Dedifferentiated amniotic fluid mesenchymal stem cell (primary cell): Measurements from ENCODE around the gene CAPN8.

Experiments used
- DNase-seq: peaks from one replicate; pipeline ENCODE4 v3.0.0-alpha.2; 2016; ENCODE audit errors: extremely low spot score

The CAPN8 gene

GRCh38 chr1:223702735-223703667 lies 37.5 kb upstream of the CAPN8 start:
- peak; percentile 45 for DNase-seq

GRCh38 chr1:223700942-223701637 lies 35.6 kb upstream of the CAPN8 start:
- DNase-seq, result peak; percentile 96

- no peak for DNase-seq
Observed at GRCh38 chr1:223700388-223700918, 35.0 kb upstream of the CAPN8 start.

GRCh38 chr1:223695941-223696340 lies 30.4 kb upstream of the CAPN8 start:
- DNase-seq, result no peak

GRCh38 chr1:223695014-223695548 lies 29.6 kb upstream of the CAPN8 start:
- DNase-seq, result no peak

GRCh38 chr1:223691121-223691520 lies 25.6 kb upstream of the CAPN8 start:
- DNase-seq, result no peak

GRCh38 chr1:223684488-223684792 lies 18.9 kb upstream of the CAPN8 start:
- DNase-seq, result no peak

- DNase-seq, result no peak
Observed at GRCh38 chr1:223683586-223684487, 18.3 kb upstream of the CAPN8 start.

- no peak for DNase-seq
Observed at GRCh38 chr1:223682502-223682901, 17.0 kb upstream of the CAPN8 start.

GRCh38 chr1:223680188-223680587 lies 14.7 kb upstream of the CAPN8 start:
- DNase-seq, result no peak

GRCh38 chr1:223678841-223679240 lies 13.3 kb upstream of the CAPN8 start:
- DNase-seq, result no peak

- no peak for DNase-seq
Observed at GRCh38 chr1:223674119-223674890, 8.8 kb upstream of the CAPN8 start.

- DNase-seq, result no peak
Observed at GRCh38 chr1:223670458-223671159, 5.1 kb upstream of the CAPN8 start.

GRCh38 chr1:223669003-223669795 lies 3.7 kb upstream of the CAPN8 start:
- no peak for DNase-seq

- no peak for DNase-seq
Observed at GRCh38 chr1:223667484-223668182, 2.1 kb upstream of the CAPN8 start.

- DNase-seq, result no peak
Observed at GRCh38 chr1:223664106-223664505, 1.4 kb downstream of the CAPN8 start.

GRCh38 chr1:223662943-223663342 lies 2.6 kb downstream of the CAPN8 start:
- DNase-seq, result no peak

- DNase-seq, result no peak
Observed at GRCh38 chr1:223659711-223660110, 5.8 kb downstream of the CAPN8 start.

GRCh38 chr1:223657978-223658377 lies 7.5 kb downstream of the CAPN8 start:
- DNase-seq, result no peak
